GM23338 (cell line): ENCODE measurements around the gene IDH3A. TPM values are rescaled to one million over a fixed set of nuclear protein-coding genes. Genes with fewer than 3 reads are reported as not detected.

Experiments
- ATAC-seq: fragments of 200-7000 bp; cut with Tn5 transposase; 3 replicates; pipeline ENCODE4 v1.9.1; 2020
- DNase-seq: peaks from one replicate; pipeline ENCODE4 v3.0.0-alpha.2; 2015; ENCODE audit warnings: low spot score
- H2AFZ ChIP-seq: fragments of 200-600 bp; sonication (generic); 2 replicates; pipeline ENCODE4 v1.8.0; 2016; ENCODE audit warnings: antibody characterized with exemption, mild to moderate bottlenecking, moderate library complexity
- H3F3A ChIP-seq: fragments of 200-600 bp; sonication (generic); replicated peaks from 2 replicates; pipeline ENCODE4 v1.8.0; 2017; ENCODE audit warnings: antibody characterized with exemption, mixed run types, low read depth
- H3K27ac ChIP-seq: fragments of 200-600 bp; sonication (generic); 2 replicates; pipeline ENCODE4 v1.6.1; 2016; ENCODE audit warnings: low read depth
- H3K27me3 ChIP-seq: fragments of 200-600 bp; sonication (generic); 2 replicates; pipeline ENCODE4 v1.8.0; 2016; ENCODE audit warnings: mild to moderate bottlenecking, mixed run types, moderate library complexity; ENCODE audit not compliant: insufficient read depth
- H3K36me3 ChIP-seq: fragments of 200-600 bp; sonication (generic); 2 replicates; pipeline ENCODE4 v1.8.0; 2016; ENCODE audit warnings: mild to moderate bottlenecking; ENCODE audit not compliant: insufficient read depth
- H3K4me1 ChIP-seq: fragments of 200-600 bp; sonication (generic); 2 replicates; pipeline ENCODE4 v1.8.0; 2016; ENCODE audit warnings: mild to moderate bottlenecking, moderate library complexity; ENCODE audit not compliant: insufficient read depth
- H3K4me2 ChIP-seq: fragments of 200-600 bp; sonication (generic); 2 replicates; pipeline ENCODE4 v1.7.1; 2017; ENCODE audit warnings: mixed run types
- H3K4me3 ChIP-seq: fragments of 200-600 bp; sonication (generic); 2 replicates; pipeline ENCODE4 v1.6.1; 2016; ENCODE audit warnings: mixed run types
- H3K79me2 ChIP-seq: fragments of 200-600 bp; sonication (generic); replicated peaks from 2 replicates; pipeline ENCODE4 v1.8.0; 2017; ENCODE audit warnings: mild to moderate bottlenecking; ENCODE audit not compliant: insufficient read depth
- H3K9me2 ChIP-seq: fragments of 200-600 bp; sonication (generic); 2 replicates; pipeline ENCODE4 v1.8.0; 2017; ENCODE audit not compliant: insufficient read depth
- H4K20me1 ChIP-seq: fragments of 200-600 bp; sonication (generic); replicated peaks from 2 replicates; pipeline ENCODE4 v1.8.0; 2017; ENCODE audit warnings: mild to moderate bottlenecking; ENCODE audit not compliant: insufficient read depth
- H3K27ac Mint-ChIP-seq: 2 replicates; pipeline ENCODE4 v1.8.0; 2020; ENCODE audit warnings: inconsistent platforms, mild to moderate bottlenecking, moderate library complexity, mixed read lengths
- H3K27me3 Mint-ChIP-seq: 3 replicates; pipeline ENCODE4 v1.8.0; 2022; ENCODE audit warnings: low read depth, mild to moderate bottlenecking, moderate library complexity, mixed read lengths, inconsistent platforms; ENCODE audit not compliant: insufficient read depth, poor library complexity
- H3K36me3 Mint-ChIP-seq: 3 replicates; pipeline ENCODE4 v1.8.0; 2021; ENCODE audit warnings: low read depth, mild to moderate bottlenecking, inconsistent platforms, moderate library complexity, mixed read lengths
- H3K4me1 Mint-ChIP-seq: 3 replicates; pipeline ENCODE4 v1.8.0; 2020; ENCODE audit warnings: mild to moderate bottlenecking, inconsistent platforms, mixed read lengths
- H3K4me3 Mint-ChIP-seq: 3 replicates; pipeline ENCODE4 v1.8.0; 2021; ENCODE audit warnings: moderate library complexity, mild to moderate bottlenecking, inconsistent platforms, mixed read lengths
- H3K9me3 Mint-ChIP-seq: 3 replicates; pipeline ENCODE4 v1.8.0; 2020; ENCODE audit warnings: moderate library complexity, mild to moderate bottlenecking, inconsistent platforms, mixed read lengths
- CREB1 ChIP-seq: fragments of 250-450 bp; sonication (Bioruptor Pico); IDR thresholded peaks from 2 replicates; pipeline ENCODE4 v1.5.0; 2020; ENCODE audit warnings: low read depth, mild to moderate bottlenecking, moderate library complexity
- EZH2 ChIP-seq: fragments of 200-600 bp; sonication (generic); IDR thresholded peaks from one replicate; pipeline ENCODE4 v1.8.0; 2017; ENCODE audit warnings: antibody characterized with exemption, mild to moderate bottlenecking, low read depth; ENCODE audit not compliant: unreplicated experiment
- EZH2phosphoT487 ChIP-seq: fragments of 200-600 bp; sonication (generic); IDR thresholded peaks from one replicate; pipeline ENCODE4 v1.8.1; 2018; ENCODE audit warnings: antibody characterized with exemption; ENCODE audit not compliant: unreplicated experiment
- JUNB ChIP-seq: IDR thresholded peaks from one replicate; pipeline ENCODE4 v1.6.1; 2016; ENCODE audit warnings: antibody characterized with exemption; ENCODE audit not compliant: unreplicated experiment
- NANOG ChIP-seq: IDR thresholded peaks from 2 replicates; pipeline ENCODE4 v1.6.1; 2016; ENCODE audit warnings: antibody characterized with exemption, borderline replicate concordance
- POLR2AphosphoS5 ChIP-seq: IDR thresholded peaks from 2 replicates; pipeline ENCODE4 v1.6.1; 2016; ENCODE audit warnings: antibody characterized with exemption, low read depth
- STAT1 ChIP-seq: IDR thresholded peaks from one replicate; pipeline ENCODE4 v1.6.1; 2016; ENCODE audit warnings: antibody characterized with exemption; ENCODE audit not compliant: unreplicated experiment
- ZNF114 ChIP-seq: fragments of 250-450 bp; sonication (Bioruptor Pico); IDR thresholded peaks from 2 replicates; pipeline ENCODE4 v1.5.0; 2020; ENCODE audit warnings: mild to moderate bottlenecking, moderate library complexity
- ZNF331 ChIP-seq: fragments of 250-450 bp; sonication (Bioruptor Pico); IDR thresholded peaks from 2 replicates; pipeline ENCODE4 v1.5.0; 2020; ENCODE audit warnings: low read depth, mild to moderate bottlenecking, moderate library complexity
- polyA plus RNA-seq: library from polyadenylated mRNA; unstranded; fragments of >200 nt; fragmentation: Nextera tagmentation; extraction: Ambion mirVana; gene quantifications from 2 replicates; pipeline ENCODE4 v1.2.1, GENCODE V29; 2016
- total RNA-seq: library from RNA; depleted of rRNA; stranded (reverse); fragments of >200 nt; shearing (Covaris generic); gene quantifications from 2 replicates; pipeline ENCODE4 v1.2.3, GENCODE V29; 2014
- TF ChIP-seq, protein P1 (sequence below), 2 experiments: fragments of 200-600 bp in 1 of 2; sonication (generic) in 1 of 2; conservative IDR thresholded peaks; 2 replicates each; pipeline versions ENCODE4 v1.5.1 to v1.6.1; 2016 to 2017; ENCODE audit warnings: antibody characterized with exemption in 2 of 2, low read depth in 2 of 2, mild to moderate bottlenecking in 2 of 2, moderate library complexity in 1 of 2
- TF ChIP-seq, protein P2 (sequence below): IDR thresholded peaks from one replicate; pipeline ENCODE4 v1.6.1; 2018; ENCODE audit warnings: antibody characterized with exemption; ENCODE audit not compliant: unreplicated experiment
- TF ChIP-seq, protein P3 (sequence below): IDR thresholded peaks from 2 replicates; pipeline ENCODE4 v1.6.1; 2016; ENCODE audit warnings: antibody characterized with exemption

The IDH3A gene
- total and polyA plus RNA-seq, 2 experiments from 2014 or later = 24.1 to 41.6 TPM

DNA sequence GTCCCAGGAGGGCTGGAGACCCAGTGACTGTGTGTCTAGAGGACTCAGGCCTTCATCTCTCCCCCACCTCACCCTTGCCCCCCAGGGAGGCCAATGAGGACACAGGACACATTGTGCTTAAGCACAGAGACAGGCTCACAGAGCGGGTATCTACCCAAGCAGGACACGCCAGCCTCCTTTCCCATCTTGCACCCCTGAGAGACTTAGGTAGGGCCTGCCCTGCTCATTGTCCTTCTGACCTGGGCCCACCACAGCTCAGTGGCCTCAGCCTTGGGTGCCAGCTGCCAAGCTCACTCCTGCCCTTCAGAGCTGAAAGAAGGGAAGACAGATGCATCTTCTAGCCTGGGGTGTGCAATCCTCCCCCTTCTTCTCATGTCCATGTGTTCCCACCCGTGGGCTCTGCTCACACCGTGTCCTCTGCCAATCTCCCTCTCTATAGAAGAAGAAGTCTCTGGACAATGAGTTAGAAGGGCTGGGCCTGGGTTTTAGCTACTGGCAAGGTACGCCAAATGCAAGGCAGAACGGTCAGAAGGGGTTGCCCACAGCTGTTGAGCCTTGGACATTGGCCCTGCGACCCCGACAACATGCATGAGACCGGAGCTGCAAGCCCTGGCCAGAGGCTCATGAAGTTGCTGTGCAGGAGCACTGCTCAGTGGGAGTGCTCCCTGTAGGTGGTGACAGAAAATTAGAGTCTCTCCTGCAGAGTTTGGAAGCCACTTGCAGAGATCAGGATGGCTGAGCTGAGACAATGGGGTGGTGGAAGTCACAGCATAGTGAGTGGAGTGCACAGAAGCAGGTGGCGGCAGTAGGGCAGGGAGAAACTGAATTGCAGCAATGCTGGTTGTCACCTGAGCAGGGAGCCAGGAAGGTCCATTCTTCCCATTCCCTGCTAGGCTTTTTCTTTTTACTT is 52.4 kb downstream of the IDH3A start:
- DNase-seq (no peak), ATAC-seq (no peak)
- TF ChIP-seq EZH2 (no peak), EZH2phosphoT487 (no peak), ZNF114 (CRISPR knock-in tag) (no peak), JUNB (no peak)
- TF ChIP-seq, protein P1, sequence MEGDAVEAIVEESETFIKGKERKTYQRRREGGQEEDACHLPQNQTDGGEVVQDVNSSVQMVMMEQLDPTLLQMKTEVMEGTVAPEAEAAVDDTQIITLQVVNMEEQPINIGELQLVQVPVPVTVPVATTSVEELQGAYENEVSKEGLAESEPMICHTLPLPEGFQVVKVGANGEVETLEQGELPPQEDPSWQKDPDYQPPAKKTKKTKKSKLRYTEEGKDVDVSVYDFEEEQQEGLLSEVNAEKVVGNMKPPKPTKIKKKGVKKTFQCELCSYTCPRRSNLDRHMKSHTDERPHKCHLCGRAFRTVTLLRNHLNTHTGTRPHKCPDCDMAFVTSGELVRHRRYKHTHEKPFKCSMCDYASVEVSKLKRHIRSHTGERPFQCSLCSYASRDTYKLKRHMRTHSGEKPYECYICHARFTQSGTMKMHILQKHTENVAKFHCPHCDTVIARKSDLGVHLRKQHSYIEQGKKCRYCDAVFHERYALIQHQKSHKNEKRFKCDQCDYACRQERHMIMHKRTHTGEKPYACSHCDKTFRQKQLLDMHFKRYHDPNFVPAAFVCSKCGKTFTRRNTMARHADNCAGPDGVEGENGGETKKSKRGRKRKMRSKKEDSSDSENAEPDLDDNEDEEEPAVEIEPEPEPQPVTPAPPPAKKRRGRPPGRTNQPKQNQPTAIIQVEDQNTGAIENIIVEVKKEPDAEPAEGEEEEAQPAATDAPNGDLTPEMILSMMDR (conservative IDR thresholded peaks at IDR 0.05; ENCODE audit: low read depth in 2 of 2) = no peak
- Histone ChIP-seq H3K79me2 (no peaks in the 10 kb centered on the region), H3K9me2 (no peaks in the 10 kb centered on the region), H3K36me3 (no peaks in the 10 kb centered on the region), H3K4me3 (no peak overlapping the region), H3F3A (no peaks in the 10 kb centered on the region), H3K4me2 (no peak overlapping the region), H3K4me1 (no peaks in the 10 kb centered on the region), H3K27ac (no peak overlapping the region), H2AFZ (no peak overlapping the region), H3K27me3 (no peaks in the 10 kb centered on the region), H4K20me1 (no peaks in the 10 kb centered on the region)
- Mint-ChIP-seq H3K27me3 (peaks cover 5% of the 10 kb centered on the region), H3K4me1 (peaks cover 4% of the 10 kb centered on the region), H3K27ac (no peak overlapping the region), H3K36me3 (no peaks in the 10 kb centered on the region), H3K4me3 (no peak overlapping the region), H3K9me3 (no peaks in the 10 kb centered on the region)

DNA sequence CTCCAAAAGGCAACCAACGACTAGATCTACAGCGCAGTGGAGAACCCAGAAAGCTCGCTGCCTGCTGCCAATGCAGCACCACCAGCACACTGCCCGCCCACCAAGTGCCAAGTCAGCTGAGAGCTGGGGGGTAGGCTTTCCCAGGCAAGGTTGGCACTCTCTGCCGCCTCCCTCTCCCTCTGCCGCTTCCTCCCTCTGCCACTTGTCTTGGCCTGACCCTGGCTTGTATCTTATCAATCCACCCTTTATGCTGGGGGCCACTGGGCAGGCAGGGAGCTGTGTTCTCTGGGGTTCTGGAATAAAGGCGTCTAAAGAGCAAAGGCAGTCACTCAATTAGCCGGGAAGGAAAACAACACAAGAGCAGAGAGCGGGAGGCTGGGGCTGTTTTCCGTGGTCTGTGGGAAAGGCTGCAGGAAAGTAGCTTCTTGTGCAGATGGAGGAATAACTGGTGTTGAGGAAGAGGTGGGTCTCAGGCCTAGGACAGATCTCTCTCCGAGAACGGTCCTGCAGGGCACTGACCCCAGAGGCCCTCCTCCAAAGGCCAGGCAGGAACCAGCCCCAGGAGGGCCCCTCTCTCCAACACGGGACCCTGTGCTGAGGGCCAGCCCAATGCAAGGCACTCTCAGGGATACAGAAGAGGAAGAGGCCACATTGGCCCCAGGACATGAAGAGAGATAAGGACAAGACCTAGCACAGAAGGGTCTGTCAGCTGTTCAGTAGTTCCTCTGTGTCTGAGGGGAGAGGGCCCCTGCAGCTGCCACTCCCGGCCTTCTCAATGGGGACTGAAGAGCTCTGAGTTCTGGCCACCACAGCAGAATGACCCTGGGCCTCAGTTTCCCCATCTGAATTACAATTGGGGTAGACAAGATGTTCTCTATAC is 54.4 kb downstream of the IDH3A start:
- Histone ChIP-seq H4K20me1 (no peaks in the 10 kb centered on the region), H3K27me3 (no peaks in the 10 kb centered on the region), H3K4me2 (no peak overlapping the region), H3F3A (no peaks in the 10 kb centered on the region), H3K36me3 (no peaks in the 10 kb centered on the region), H3K9me2 (no peaks in the 10 kb centered on the region), H2AFZ (no peak overlapping the region), H3K4me1 (no peaks in the 10 kb centered on the region), H3K79me2 (no peaks in the 10 kb centered on the region), H3K4me3 (no peak overlapping the region), H3K27ac (no peak overlapping the region)
- no peak overlapping the region for H3K4me3 Mint-ChIP-seq
- no peak for ATAC-seq
- peaks cover 7% of the 10 kb centered on the region for H3K4me1 Mint-ChIP-seq
- peaks cover 6% of the 10 kb centered on the region for H3K27me3 Mint-ChIP-seq
- H3K9me3 Mint-ChIP-seq = no peaks in the 10 kb centered on the region
- no peaks in the 10 kb centered on the region for H3K36me3 Mint-ChIP-seq
- no peak overlapping the region for H3K27ac Mint-ChIP-seq
- no peak for DNase-seq
- TF ChIP-seq NANOG (no peak), ZNF114 (CRISPR knock-in tag) (no peak), POLR2AphosphoS5 (no peak), CREB1 (CRISPR knock-in tag) (no peak), EZH2 (no peak), ZNF331 (no peak), STAT1 (no peak)
- TF ChIP-seq, protein P2, sequence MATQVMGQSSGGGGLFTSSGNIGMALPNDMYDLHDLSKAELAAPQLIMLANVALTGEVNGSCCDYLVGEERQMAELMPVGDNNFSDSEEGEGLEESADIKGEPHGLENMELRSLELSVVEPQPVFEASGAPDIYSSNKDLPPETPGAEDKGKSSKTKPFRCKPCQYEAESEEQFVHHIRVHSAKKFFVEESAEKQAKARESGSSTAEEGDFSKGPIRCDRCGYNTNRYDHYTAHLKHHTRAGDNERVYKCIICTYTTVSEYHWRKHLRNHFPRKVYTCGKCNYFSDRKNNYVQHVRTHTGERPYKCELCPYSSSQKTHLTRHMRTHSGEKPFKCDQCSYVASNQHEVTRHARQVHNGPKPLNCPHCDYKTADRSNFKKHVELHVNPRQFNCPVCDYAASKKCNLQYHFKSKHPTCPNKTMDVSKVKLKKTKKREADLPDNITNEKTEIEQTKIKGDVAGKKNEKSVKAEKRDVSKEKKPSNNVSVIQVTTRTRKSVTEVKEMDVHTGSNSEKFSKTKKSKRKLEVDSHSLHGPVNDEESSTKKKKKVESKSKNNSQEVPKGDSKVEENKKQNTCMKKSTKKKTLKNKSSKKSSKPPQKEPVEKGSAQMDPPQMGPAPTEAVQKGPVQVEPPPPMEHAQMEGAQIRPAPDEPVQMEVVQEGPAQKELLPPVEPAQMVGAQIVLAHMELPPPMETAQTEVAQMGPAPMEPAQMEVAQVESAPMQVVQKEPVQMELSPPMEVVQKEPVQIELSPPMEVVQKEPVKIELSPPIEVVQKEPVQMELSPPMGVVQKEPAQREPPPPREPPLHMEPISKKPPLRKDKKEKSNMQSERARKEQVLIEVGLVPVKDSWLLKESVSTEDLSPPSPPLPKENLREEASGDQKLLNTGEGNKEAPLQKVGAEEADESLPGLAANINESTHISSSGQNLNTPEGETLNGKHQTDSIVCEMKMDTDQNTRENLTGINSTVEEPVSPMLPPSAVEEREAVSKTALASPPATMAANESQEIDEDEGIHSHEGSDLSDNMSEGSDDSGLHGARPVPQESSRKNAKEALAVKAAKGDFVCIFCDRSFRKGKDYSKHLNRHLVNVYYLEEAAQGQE = no peak
- TF ChIP-seq, protein P3, sequence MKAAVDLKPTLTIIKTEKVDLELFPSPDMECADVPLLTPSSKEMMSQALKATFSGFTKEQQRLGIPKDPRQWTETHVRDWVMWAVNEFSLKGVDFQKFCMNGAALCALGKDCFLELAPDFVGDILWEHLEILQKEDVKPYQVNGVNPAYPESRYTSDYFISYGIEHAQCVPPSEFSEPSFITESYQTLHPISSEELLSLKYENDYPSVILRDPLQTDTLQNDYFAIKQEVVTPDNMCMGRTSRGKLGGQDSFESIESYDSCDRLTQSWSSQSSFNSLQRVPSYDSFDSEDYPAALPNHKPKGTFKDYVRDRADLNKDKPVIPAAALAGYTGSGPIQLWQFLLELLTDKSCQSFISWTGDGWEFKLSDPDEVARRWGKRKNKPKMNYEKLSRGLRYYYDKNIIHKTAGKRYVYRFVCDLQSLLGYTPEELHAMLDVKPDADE = no peak
- TF ChIP-seq, protein P1 (conservative IDR thresholded peaks at IDR 0.05; ENCODE audit: low read depth in 2 of 2) = no peak
